Activated B cell treated with CpG ODN at 0.5 μM for 24 hours (primary cell): ENCODE measurements around the gene ZNF470. TPM values are rescaled to one million over a fixed set of nuclear protein-coding genes. Genes with fewer than 3 reads are reported as not detected.

ENCODE experiments used
- ATAC-seq: fragments of 200-7000 bp; cut with Tn5 transposase; one replicate; pipeline ENCODE4 v1.10.0; 2021; ENCODE audit warnings: low read depth, mild to moderate bottlenecking, moderate library complexity
- CTCF ChIA-PET: fragments of 350-600 bp; sonication (Branson Sonifier 250); formaldehyde crosslinking; loops from one replicate; lab custom pipeline; 2021; ENCODE audit warnings: antibody characterized with exemption; lab: Charles Lee
- POLR2A ChIA-PET: fragments of 350-600 bp; sonication (Branson Sonifier 250); formaldehyde crosslinking; loops from one replicate; lab custom pipeline; 2021; ENCODE audit warnings: antibody characterized with exemption; lab: Charles Lee
- DNase-seq: peaks from one replicate; pipeline ENCODE4 v3.0.0; 2022
- H3K27ac Mint-ChIP-seq: one replicate; pipeline ENCODE4 v1.8.0; 2020; ENCODE audit warnings: mixed read lengths
- H3K27me3 Mint-ChIP-seq: one replicate; pipeline ENCODE4 v1.8.0; 2021; ENCODE audit warnings: mixed read lengths
- H3K36me3 Mint-ChIP-seq: one replicate; pipeline ENCODE4 v1.8.0; 2021; ENCODE audit warnings: low read depth, mixed read lengths
- H3K4me1 Mint-ChIP-seq: one replicate; pipeline ENCODE4 v1.8.0; 2021; ENCODE audit warnings: mixed read lengths
- H3K4me3 Mint-ChIP-seq: one replicate; pipeline ENCODE4 v1.8.0; 2020; ENCODE audit warnings: mild to moderate bottlenecking, mixed read lengths
- H3K9me3 Mint-ChIP-seq: one replicate; pipeline ENCODE4 v1.8.0; 2020; ENCODE audit warnings: mixed read lengths
- intact Hi-C: fragments of 100-400 bp; cut with micrococcal nuclease; formaldehyde crosslinking; loops from one replicate; pipeline ENCODE4 v1.15.1; 2024
- total RNA-seq: library from RNA; stranded (reverse); gene quantifications from 2 replicates; pipeline ENCODE4 v1.2.3, GENCODE V29; 2022
- TF ChIP-seq, protein P1 (sequence below): fragments of 200-600 bp; IDR thresholded peaks from one replicate; pipeline ENCODE4 v1.8.0; 2022; ENCODE audit warnings: antibody characterized with exemption, mild to moderate bottlenecking

Gene ZNF470
- total RNA-seq: 5.9 and 6.4 TPM in 2 replicates

DNA sequence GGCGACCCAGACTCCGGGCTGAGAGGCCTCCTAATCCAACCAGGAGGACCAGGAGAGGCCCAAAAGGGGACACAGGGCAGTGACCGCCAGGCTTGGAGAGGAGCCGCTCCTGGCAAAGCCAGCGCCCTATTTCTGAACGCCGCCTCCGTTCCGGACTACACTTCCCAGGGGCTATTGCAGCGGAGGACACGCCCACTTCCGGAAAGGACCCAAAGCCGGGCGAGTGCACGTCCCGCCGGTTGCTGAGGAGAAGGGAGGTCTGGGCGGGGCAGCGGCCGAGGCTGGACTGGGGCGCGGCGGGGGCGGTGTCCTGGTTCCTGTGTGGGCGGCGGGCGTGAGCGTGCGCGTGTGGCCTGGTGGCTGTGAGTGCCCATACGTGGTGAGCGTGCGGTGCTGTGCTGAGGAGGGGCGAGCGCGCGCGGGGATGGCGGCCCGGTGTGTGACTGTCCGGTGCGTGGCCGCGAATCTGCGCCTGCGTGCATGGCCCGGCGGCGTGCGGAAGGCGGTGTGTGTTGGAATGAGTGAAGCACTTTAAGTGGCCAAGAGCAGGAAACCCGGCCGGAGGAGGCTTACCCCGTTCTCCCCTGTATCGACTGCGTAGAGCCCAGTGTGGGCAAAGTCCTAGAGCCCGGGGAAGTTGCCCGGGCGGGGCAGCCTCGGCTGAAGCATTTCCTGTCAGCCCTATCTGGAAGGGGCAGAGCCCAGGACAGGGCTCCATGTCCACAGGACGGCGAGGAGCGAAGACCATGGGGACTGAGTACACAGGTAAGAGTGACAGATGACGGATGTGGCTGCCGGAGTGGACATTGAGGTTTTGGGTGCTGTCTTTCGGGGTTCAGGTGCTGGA is at the start of gene ZNF470:
ZNF470 (plus strand) TSS at position 195 of the 847 bp plus-strand sequence. CDS start 2,844 bp downstream, outside the sequence.
- DNase-seq (peak; percentile 86), ATAC-seq (peak; percentile 98)
- no peaks in the 10 kb centered on the region for H3K27me3 Mint-ChIP-seq
- peaks cover 15% of the 10 kb centered on the region for H3K4me1 Mint-ChIP-seq
- ChIA-PET CTCF (no interaction called here), POLR2A (no interaction called here)
- peak within 1 kb of the TSS; percentile 96 for H3K4me3 Mint-ChIP-seq
- intact Hi-C loops: loop anchor here (1.0 to 10.0 kb wide), 5 partner anchors 28 to 253 kb away; partner anchors contain the start of genes ZFP28, ZNF583, ZNF71 and ZSCAN5A
- peaks cover 35% of the 10 kb centered on the region for H3K9me3 Mint-ChIP-seq
- TF ChIP-seq, protein P1, sequence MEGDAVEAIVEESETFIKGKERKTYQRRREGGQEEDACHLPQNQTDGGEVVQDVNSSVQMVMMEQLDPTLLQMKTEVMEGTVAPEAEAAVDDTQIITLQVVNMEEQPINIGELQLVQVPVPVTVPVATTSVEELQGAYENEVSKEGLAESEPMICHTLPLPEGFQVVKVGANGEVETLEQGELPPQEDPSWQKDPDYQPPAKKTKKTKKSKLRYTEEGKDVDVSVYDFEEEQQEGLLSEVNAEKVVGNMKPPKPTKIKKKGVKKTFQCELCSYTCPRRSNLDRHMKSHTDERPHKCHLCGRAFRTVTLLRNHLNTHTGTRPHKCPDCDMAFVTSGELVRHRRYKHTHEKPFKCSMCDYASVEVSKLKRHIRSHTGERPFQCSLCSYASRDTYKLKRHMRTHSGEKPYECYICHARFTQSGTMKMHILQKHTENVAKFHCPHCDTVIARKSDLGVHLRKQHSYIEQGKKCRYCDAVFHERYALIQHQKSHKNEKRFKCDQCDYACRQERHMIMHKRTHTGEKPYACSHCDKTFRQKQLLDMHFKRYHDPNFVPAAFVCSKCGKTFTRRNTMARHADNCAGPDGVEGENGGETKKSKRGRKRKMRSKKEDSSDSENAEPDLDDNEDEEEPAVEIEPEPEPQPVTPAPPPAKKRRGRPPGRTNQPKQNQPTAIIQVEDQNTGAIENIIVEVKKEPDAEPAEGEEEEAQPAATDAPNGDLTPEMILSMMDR: no peak
- peaks cover 72% of the 10 kb centered on the region for H3K36me3 Mint-ChIP-seq
- peak within 1 kb of the TSS; percentile 88 for H3K27ac Mint-ChIP-seq

DNA sequence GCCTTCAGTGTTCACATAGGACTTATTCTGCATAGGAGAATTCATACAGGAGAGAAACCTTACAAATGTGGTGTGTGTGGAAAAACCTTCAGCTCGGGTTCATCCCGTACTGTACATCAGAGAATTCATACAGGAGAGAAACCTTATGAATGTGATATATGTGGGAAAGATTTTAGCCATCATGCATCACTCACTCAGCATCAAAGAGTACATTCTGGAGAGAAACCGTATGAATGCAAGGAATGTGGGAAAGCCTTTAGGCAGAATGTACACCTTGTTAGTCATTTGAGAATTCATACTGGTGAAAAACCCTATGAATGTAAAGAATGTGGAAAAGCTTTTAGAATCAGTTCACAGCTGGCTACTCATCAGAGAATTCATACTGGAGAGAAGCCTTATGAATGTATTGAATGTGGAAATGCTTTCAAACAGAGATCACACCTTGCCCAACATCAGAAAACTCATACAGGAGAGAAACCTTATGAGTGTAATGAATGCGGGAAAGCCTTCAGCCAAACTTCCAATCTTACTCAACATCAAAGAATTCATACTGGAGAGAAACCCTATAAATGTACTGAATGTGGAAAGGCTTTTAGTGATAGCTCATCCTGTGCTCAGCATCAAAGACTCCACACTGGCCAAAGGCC is 41.9 kb upstream of the ZNF470 start:
- peaks cover 55% of the 10 kb centered on the region for H3K9me3 Mint-ChIP-seq
- DNase-seq (no peak), ATAC-seq (no peak)
- H3K4me1 Mint-ChIP-seq: no peaks in the 10 kb centered on the region
- no peak overlapping the region for H3K4me3 Mint-ChIP-seq
- ChIA-PET CTCF (no interaction called here), POLR2A (no interaction called here)
- H3K36me3 Mint-ChIP-seq: peaks cover 35% of the 10 kb centered on the region
- intact Hi-C loops: no loop called here
- TF ChIP-seq, protein P1: no peak
- no peak overlapping the region for H3K27ac Mint-ChIP-seq
- H3K27me3 Mint-ChIP-seq: no peaks in the 10 kb centered on the region

DNA sequence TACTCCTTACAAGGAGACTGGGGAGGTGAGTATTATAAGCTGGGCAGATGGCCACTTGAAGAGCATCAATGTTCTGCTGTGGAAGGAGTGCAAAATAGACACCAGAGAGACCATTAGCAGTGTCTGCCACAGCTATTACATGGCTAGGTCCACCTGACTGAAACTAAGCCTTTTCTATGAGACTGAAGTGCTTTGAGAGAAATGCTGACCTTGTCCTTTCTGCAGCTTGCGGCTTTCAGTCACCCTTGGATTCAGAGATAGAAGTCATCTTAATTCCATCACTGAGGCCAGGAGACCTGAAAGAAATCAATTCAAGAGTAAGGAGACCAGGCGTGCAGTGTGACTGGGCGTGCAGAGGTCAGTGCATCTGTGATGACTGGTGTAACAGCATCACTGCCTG is 29.8 kb upstream of the ZNF470 start:
- no peaks in the 10 kb centered on the region for H3K27me3 Mint-ChIP-seq
- H3K27ac Mint-ChIP-seq: peak overlapping the region; percentile 94
- TF ChIP-seq, protein P1: no peak
- H3K9me3 Mint-ChIP-seq: peaks cover 38% of the 10 kb centered on the region
- DNase-seq (no peak), ATAC-seq (no peak)
- POLR2A ChIA-PET: no interaction called here
- intact Hi-C loops: no loop called here
- H3K36me3 Mint-ChIP-seq: peaks cover 42% of the 10 kb centered on the region
- peak overlapping the region; percentile 91 for H3K4me3 Mint-ChIP-seq
- CTCF ChIA-PET: no interaction called here
- H3K4me1 Mint-ChIP-seq: peaks cover 19% of the 10 kb centered on the region

DNA sequence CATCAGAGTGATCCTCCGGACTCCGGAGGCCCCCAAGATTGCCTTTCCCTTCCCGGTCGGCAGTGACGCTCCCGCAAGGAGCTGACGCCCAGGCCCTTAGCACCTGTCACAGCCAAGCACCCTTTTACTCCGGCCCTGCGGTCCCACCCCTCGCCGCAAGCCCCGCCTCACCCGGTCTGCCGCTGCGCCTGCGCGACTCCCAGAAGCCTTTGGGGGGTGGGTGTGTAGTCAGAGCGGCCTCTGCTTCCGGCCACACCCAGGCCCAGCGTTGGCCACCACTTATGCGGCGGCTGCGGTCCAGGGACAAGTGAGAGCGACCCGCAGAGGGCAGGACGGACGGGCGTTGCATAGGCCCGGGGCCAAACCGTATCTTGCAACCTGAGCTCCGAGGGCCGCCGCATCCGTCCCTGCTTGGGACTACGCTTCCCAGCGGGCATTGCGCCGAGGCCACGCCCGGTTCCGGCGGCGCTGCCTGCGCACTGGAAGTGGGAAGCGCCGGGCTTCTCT is 29.0 kb upstream of the ZNF470 start:
- POLR2A ChIA-PET: interaction anchor here (0.6 to 2.0 kb wide), 3 partner anchors 28 to 224 kb away, joined by 5 to 6 read pairs (median 6); partner anchors contain the start of genes ZNF835 and ZSCAN5A
- ATAC-seq: peak; percentile 89
- peaks cover 36% of the 10 kb centered on the region for H3K9me3 Mint-ChIP-seq
- peak overlapping the region; percentile 91 for H3K4me3 Mint-ChIP-seq
- H3K36me3 Mint-ChIP-seq: peaks cover 47% of the 10 kb centered on the region
- intact Hi-C loops: loop anchor here (1.0 kb wide), 7 partner anchors 29 to 145 kb away; partner anchors contain the start of genes ZNF470, ZNF471, ZNF582 and ZNF583
- DNase-seq: peak; percentile 92
- H3K27ac Mint-ChIP-seq: peak overlapping the region; percentile 94
- no peaks in the 10 kb centered on the region for H3K27me3 Mint-ChIP-seq
- H3K4me1 Mint-ChIP-seq: peaks cover 19% of the 10 kb centered on the region
- TF ChIP-seq, protein P1: no peak
- CTCF ChIA-PET: no interaction called here
